Peyer's patch (tissue), 4 donors: ENCODE measurements around the gene RNF13.

ENCODE experiments used
- CTCF ChIP-seq, 6 experiments: fragments of 450-650 bp in 4 of 6; fragments of 200-600 bp in 2 of 6; sonication (generic) in 1 of 6; IDR thresholded peaks; one replicate each; pipeline ENCODE4 v1.5.1; 2017 to 2019; ENCODE audit warnings: antibody characterized with exemption in 6 of 6, mild to moderate bottlenecking in 3 of 6, moderate library complexity in 1 of 6
- POLR2A ChIP-seq, 2 donors: fragments of 450-650 bp; IDR thresholded peaks; one replicate each; pipeline ENCODE4 v1.5.1; 2017; ENCODE audit warnings: antibody characterized with exemption in 2 of 2, mild to moderate bottlenecking in 2 of 2, moderate library complexity in 2 of 2

GRCh38 chr3:149941946-149942345 is 128.9 kb downstream of the RNF13 start:
- TF ChIP-seq CTCF (IDR thresholded peaks at IDR 0.05) (no peak), POLR2A (IDR thresholded peaks at IDR 0.05) (no peak)
